OCI-LY1 (cell line): Measurements from ENCODE around the gene RHOT1.

ENCODE experiments used
- EZH2 ChIP-seq: fragments of 200-600 bp; sonication (generic), shearing (Covaris generic); IDR thresholded peaks from 2 replicates; pipeline ENCODE4 v1.8.0; 2017; ENCODE audit warnings: borderline replicate concordance, mixed run types, mild to moderate bottlenecking, antibody characterized with exemption, low read length, moderate library complexity, mixed read lengths
- TF ChIP-seq, protein P1 (sequence below): fragments of 200-600 bp; sonication (generic), shearing (Covaris generic); IDR thresholded peaks from 2 replicates; pipeline ENCODE4 v1.5.1; 2017; ENCODE audit warnings: mild to moderate bottlenecking, antibody characterized with exemption, low read length, moderate library complexity, mixed read lengths

DNA sequence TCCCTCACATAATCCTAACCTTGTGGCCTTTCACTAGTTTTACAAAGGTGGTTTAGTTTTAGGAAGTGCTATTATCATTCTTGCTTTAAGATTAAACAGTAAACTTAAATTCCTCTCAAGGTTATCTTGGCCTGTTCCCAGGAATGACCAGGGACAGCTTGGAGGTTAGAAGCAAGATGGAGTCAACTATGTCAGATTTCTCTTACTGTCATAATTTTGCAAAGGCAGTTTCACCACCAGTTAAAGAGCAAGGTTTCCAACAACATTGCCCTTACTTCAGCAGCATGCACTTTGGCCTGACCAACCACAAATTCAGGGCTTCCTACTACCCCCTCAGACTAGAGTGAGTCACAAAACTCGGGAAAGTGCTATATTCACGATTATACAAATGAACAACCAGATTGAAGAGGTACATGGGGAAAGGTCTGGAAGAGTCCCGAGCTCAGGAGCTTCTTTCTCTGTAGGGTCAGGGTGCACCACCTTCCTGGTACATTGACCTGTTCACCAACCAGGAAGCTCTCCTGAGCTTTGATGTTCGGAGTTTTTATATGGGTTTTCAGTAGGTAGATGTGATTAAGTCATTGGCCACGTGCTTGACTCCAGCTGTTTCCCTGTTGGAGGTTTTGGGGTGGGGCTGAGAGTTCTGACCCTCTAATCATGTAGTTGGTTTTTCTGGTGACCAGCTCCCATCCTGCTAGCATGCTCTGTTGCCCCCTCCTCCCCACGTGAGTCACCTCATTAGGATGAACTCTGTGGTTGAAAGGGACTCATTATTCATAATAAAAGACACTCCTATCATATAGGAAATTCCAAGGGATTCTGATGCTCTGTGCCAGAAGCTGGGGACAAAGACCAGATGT lies 19.4 kb downstream of the RHOT1 start:
- TF ChIP-seq, protein P1, sequence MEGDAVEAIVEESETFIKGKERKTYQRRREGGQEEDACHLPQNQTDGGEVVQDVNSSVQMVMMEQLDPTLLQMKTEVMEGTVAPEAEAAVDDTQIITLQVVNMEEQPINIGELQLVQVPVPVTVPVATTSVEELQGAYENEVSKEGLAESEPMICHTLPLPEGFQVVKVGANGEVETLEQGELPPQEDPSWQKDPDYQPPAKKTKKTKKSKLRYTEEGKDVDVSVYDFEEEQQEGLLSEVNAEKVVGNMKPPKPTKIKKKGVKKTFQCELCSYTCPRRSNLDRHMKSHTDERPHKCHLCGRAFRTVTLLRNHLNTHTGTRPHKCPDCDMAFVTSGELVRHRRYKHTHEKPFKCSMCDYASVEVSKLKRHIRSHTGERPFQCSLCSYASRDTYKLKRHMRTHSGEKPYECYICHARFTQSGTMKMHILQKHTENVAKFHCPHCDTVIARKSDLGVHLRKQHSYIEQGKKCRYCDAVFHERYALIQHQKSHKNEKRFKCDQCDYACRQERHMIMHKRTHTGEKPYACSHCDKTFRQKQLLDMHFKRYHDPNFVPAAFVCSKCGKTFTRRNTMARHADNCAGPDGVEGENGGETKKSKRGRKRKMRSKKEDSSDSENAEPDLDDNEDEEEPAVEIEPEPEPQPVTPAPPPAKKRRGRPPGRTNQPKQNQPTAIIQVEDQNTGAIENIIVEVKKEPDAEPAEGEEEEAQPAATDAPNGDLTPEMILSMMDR: no peak
- TF ChIP-seq EZH2: no peak
